Measurements from ENCODE around the gene CNIH3. TPM values are rescaled to one million over a fixed set of nuclear protein-coding genes. Genes with fewer than 3 reads are reported as not detected.
A peak's percentile ranks its signal among the peaks of the same experiment; 100 is the strongest.

Gene CNIH3
- total and polyA plus RNA-seq, 2 of the 4 experiments (the other 2 are of a cell fraction): 2.0 to 2.9 TPM

GRCh38 chr1:224742349-224742748 lies 126.2 kb downstream of the CNIH3 start:
- no peak overlapping the region for H2BK5ac ChIP-seq (ENCODE audit: low read depth, low read length, poor library complexity, severe bottlenecking)
- ChIA-PET POLR2A (ENCODE audit: unreplicated experiment) (no interaction called here), CTCF (no interaction called here)
- H4K20me1 ChIP-seq (ENCODE audit: insufficient read depth, low read length): no peaks in the 10 kb centered on the region
- no peak for DNase-seq
- dilution Hi-C loops (cut with HindIII; ENCODE audit: low sequenced_read_pairs, unreplicated experiment): no loop called here
- H4K5ac ChIP-seq (ENCODE audit: low read depth, low read length): no peak overlapping the region
- ATAC-seq (ENCODE audit: low read depth): no peak
- no peak overlapping the region for H3K9ac ChIP-seq (ENCODE audit: low read depth, low read length)
- no peaks in the 10 kb centered on the region for H3K9me3 ChIP-seq (ENCODE audit: control insufficient read depth, insufficient read depth, low read length)
- H2AK9ac ChIP-seq (replicated peaks; ENCODE audit: low read depth, low read length, poor library complexity): peak overlapping the region; percentile 15
- no peak overlapping the region for H3K23ac ChIP-seq (ENCODE audit: low read depth, low read length)
- no peak overlapping the region for H3K27ac ChIP-seq (ENCODE audit: insufficient read depth, low read length)
- no peaks in the 10 kb centered on the region for H3K36me3 ChIP-seq (ENCODE audit: control insufficient read depth, insufficient read depth, low read length)
- no peak overlapping the region for H2BK20ac ChIP-seq (ENCODE audit: low read depth, low read length)
- H2AK5ac ChIP-seq (ENCODE audit: low read depth, low read length): no peak overlapping the region
- TF ChIP-seq MXI1 (IDR thresholded peaks at IDR 0.05; ENCODE audit: borderline replicate concordance, low read depth, low read length): no peak
- no peak overlapping the region for H4K8ac ChIP-seq (ENCODE audit: low read depth in 2 of 2, low read length in 2 of 2)
- H3K14ac ChIP-seq (replicated peaks; ENCODE audit: low read depth, low read length): no peak overlapping the region
- no peaks in the 10 kb centered on the region; the same call in 1 of the 2 replicates for H3K9me1 ChIP-seq (ENCODE audit: insufficient read depth, low read length)
- no peaks in the 10 kb centered on the region; the same call in 1 of the 2 replicates for H3K27me3 ChIP-seq (ENCODE audit: control insufficient read depth, insufficient read depth, low read length)
- no peak overlapping the region for H2AFZ ChIP-seq (replicated peaks; ENCODE audit: low read length, poor library complexity)
- H3K4ac ChIP-seq (ENCODE audit: low read depth, low read length): no peak overlapping the region
- no TSS peak for BruUV-seq (replicated peaks)
- H4K91ac ChIP-seq (ENCODE audit: insufficient read depth, low read depth, low read length): no peak overlapping the region
- WGBS, 2 experiments (ENCODE audit: extremely low coverage in 2 of 2, insufficient read length in 1 of 2): no CpG with 5 or more reads among the region's 6 CpGs
- H3K4me3 ChIP-seq (ENCODE audit: insufficient read depth, low read depth, low read length): no peak overlapping the region
- H3K56ac ChIP-seq (ENCODE audit: extremely low read depth, insufficient read depth, low read length): no peak overlapping the region
- H3K79me1 ChIP-seq (ENCODE audit: low read depth in 1 of 2, low read length in 2 of 2): no peaks in the 10 kb centered on the region
- intact Hi-C loops (cut with micrococcal nuclease): no loop called here
- in situ Hi-C loops (cut with MboI; ENCODE audit: low sequenced_read_pairs): no loop called here
- peaks cover 1% of the 10 kb centered on the region; the same call in 1 of the 2 replicates for H3K4me1 ChIP-seq (ENCODE audit: control insufficient read depth, insufficient read depth, low read length)
- H2BK120ac ChIP-seq (ENCODE audit: low read depth, low read length): no peak overlapping the region
- no peak overlapping the region for H3K18ac ChIP-seq (ENCODE audit: low read depth, low read length)
- H3K4me2 ChIP-seq (ENCODE audit: low read depth, low read length): no peak overlapping the region
- no peak overlapping the region for H2BK15ac ChIP-seq (ENCODE audit: low read depth, low read length)

All from IMR-90 (cell line).